ENCODE measurements around the gene HS6ST2.

The HS6ST2 gene

GRCh38 chrX:132676561-132677186 lies 281.8 kb downstream of the HS6ST2 start:
- TF ChIP-seq CTCF (IDR thresholded peaks at IDR 0.05), result no peak
- H3K36me3 ChIP-seq, result no peaks in the 10 kb centered on the region
- no peak overlapping the region for H3K4me3 ChIP-seq (ENCODE audit: low read depth in 1 of 2, low read length in 1 of 2)
- no peak overlapping the region for H3K27ac ChIP-seq
- H3K27me3 ChIP-seq, result no peaks in the 10 kb centered on the region
- no peaks in the 10 kb centered on the region for H3K4me1 ChIP-seq (ENCODE audit: control insufficient read depth in 1 of 2, insufficient read depth in 1 of 2, low read depth in 1 of 2, low read length in 1 of 2)
- H3K9me3 ChIP-seq, result no peaks in the 10 kb centered on the region

DNA sequence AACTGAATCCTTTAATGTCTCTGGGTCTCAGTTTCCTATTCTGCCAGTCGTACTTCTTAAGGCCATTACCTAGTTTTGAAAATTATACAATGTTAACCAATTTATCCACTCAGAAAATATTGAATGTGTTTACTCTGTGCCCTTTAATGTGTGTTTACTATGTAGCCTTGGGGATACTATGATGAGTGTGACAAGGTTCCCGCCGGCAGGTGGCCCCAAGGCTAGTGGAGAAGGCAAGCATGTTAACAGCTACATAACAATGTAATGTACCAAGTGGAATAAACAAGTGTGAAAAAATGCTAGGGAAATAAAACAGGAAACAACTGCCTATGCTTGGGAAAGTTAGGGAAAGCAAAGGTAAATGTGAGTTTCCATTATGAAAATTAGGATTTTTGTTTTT lies 282.3 kb downstream of the HS6ST2 start:
- Histone ChIP-seq H3K27ac (no peak overlapping the region), H3K27me3 (no peaks in the 10 kb centered on the region), H3K36me3 (no peaks in the 10 kb centered on the region), H3K9me3 (no peaks in the 10 kb centered on the region), H3K4me1 (ENCODE audit: control insufficient read depth in 1 of 2, insufficient read depth in 1 of 2, low read depth in 1 of 2, low read length in 1 of 2) (no peaks in the 10 kb centered on the region), H3K4me3 (ENCODE audit: low read depth in 1 of 2, low read length in 1 of 2) (no peak overlapping the region)
- TF ChIP-seq CTCF (IDR thresholded peaks at IDR 0.05), result no peak

GRCh38 chrX:132673331-132673730 lies 285.1 kb downstream of the HS6ST2 start:
- no peak for TF ChIP-seq CTCF (IDR thresholded peaks at IDR 0.05)
- no peak overlapping the region for H3K27ac ChIP-seq
- no peaks in the 10 kb centered on the region for H3K27me3 ChIP-seq
- no peak overlapping the region for H3K4me3 ChIP-seq (ENCODE audit: low read depth in 1 of 2, low read length in 1 of 2)
- no peaks in the 10 kb centered on the region for H3K4me1 ChIP-seq (ENCODE audit: control insufficient read depth in 1 of 2, insufficient read depth in 1 of 2, low read depth in 1 of 2, low read length in 1 of 2)
- H3K9me3 ChIP-seq, result no peaks in the 10 kb centered on the region
- no peaks in the 10 kb centered on the region for H3K36me3 ChIP-seq

- H3K4me1 ChIP-seq (ENCODE audit: control insufficient read depth in 1 of 2, insufficient read depth in 1 of 2, low read depth in 1 of 2, low read length in 1 of 2), result no peaks in the 10 kb centered on the region
- H3K27me3 ChIP-seq, result no peaks in the 10 kb centered on the region
- no peaks in the 10 kb centered on the region for H3K36me3 ChIP-seq
- no peak overlapping the region for H3K27ac ChIP-seq
- no peak for TF ChIP-seq CTCF (IDR thresholded peaks at IDR 0.05)
- no peak overlapping the region for H3K4me3 ChIP-seq (ENCODE audit: low read depth in 1 of 2, low read length in 1 of 2)
- no peaks in the 10 kb centered on the region for H3K9me3 ChIP-seq
These were observed 287.2 kb downstream of the HS6ST2 start for GRCh38 chrX:132671229-132671641.

DNA sequence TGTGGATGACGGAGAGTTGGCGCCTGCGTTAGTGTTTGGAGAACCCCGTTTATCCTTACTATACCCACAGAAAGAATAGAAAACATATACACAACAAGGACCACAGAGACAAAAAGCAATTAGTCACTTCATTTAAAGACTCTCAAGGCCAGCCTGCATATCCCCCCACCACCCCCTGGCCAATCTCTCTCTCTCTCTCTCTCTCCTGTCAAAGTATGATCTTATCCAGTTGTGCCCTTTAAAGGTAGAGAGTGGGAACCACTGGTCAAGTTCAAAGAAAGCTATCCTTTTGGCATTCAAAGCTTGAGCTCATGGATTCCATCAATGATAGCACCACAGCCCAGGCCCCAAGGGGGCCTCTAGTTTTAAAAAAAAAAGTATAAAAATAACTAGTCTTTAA lies 289.3 kb downstream of the HS6ST2 start:
- H3K36me3 ChIP-seq, result no peaks in the 10 kb centered on the region
- no peak overlapping the region for H3K4me3 ChIP-seq (ENCODE audit: low read depth in 1 of 2, low read length in 1 of 2)
- no peaks in the 10 kb centered on the region for H3K27me3 ChIP-seq
- no peaks in the 10 kb centered on the region for H3K4me1 ChIP-seq (ENCODE audit: control insufficient read depth in 1 of 2, insufficient read depth in 1 of 2, low read depth in 1 of 2, low read length in 1 of 2)
- H3K9me3 ChIP-seq, result no peaks in the 10 kb centered on the region
- no peak overlapping the region for H3K27ac ChIP-seq
- TF ChIP-seq CTCF (IDR thresholded peaks at IDR 0.05), result no peak

- no peaks in the 10 kb centered on the region for H3K9me3 ChIP-seq
- no peak overlapping the region for H3K27ac ChIP-seq
- H3K27me3 ChIP-seq, result no peaks in the 10 kb centered on the region
- no peaks in the 10 kb centered on the region for H3K36me3 ChIP-seq
- TF ChIP-seq CTCF (IDR thresholded peaks at IDR 0.05), result no peak
- no peaks in the 10 kb centered on the region for H3K4me1 ChIP-seq (ENCODE audit: control insufficient read depth in 1 of 2, insufficient read depth in 1 of 2, low read depth in 1 of 2, low read length in 1 of 2)
- H3K4me3 ChIP-seq (ENCODE audit: low read depth in 1 of 2, low read length in 1 of 2), result no peak overlapping the region
These were observed 290.3 kb downstream of the HS6ST2 start for GRCh38 chrX:132668178-132668577.
